ENCODE data around the gene SPAG6. TPM values are rescaled to one million over a fixed set of nuclear protein-coding genes. Genes with fewer than 3 reads are reported as not detected.

SPAG6 gene
- total RNA-seq, 2 donors from 2014 or later = not detected

GRCh38 chr10:22464966-22465629 is 119.8 kb downstream of the SPAG6 start:
- ATAC-seq (no peak), DNase-seq (no peak)
- intact Hi-C loops (cut with DNase I) = no loop called here

- ATAC-seq = no peak
Observed at GRCh38 chr10:22466763-22467334, 121.6 kb downstream of the SPAG6 start.

More at GRCh38 chr10:22466763-22467334, 121.6 kb downstream of the SPAG6 start:
- DNase-seq = no peak
- intact Hi-C loops (cut with DNase I) = no loop called here

Other genes starting within 250 kb of the SPAG6 start
- not detected for gene EBLN1, start 127.5 kb upstream of the SPAG6 start, total RNA-seq
- gene COMMD3, start 29.1 kb upstream of the SPAG6 start, total RNA-seq = 10 to 100 TPM; 73.5 to 74.8 TPM
- gene BMI1, start 24.4 kb upstream of the SPAG6 start, total RNA-seq = 10 to 100 TPM; 39.9 to 40.5 TPM